Measurements from ENCODE around the gene TRERF1.

DNA sequence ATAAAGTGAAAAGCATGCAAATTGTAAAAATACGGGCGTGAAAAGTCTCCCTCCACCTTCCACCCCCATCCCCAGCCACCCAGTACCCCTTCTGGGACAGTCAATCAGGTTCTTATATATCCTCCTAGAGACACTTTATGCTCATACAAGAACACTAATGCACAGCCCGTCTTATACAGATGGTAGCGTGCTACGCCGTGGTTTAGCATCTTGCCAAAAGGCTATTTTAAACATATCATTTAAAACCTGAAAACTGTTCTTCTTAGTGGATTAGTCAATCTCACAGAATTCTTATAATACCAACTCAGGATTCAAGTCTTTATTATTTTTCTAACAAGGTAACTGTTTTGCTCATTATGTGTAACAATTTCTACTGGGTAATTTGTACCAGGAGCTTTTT lies 176.8 kb downstream of the TRERF1 start:
- TF ChIP-seq EZH2 (IDR thresholded peaks at IDR 0.05; ENCODE audit: borderline replicate concordance, low read length): no peak
- TF ChIP-seq, protein P1, sequence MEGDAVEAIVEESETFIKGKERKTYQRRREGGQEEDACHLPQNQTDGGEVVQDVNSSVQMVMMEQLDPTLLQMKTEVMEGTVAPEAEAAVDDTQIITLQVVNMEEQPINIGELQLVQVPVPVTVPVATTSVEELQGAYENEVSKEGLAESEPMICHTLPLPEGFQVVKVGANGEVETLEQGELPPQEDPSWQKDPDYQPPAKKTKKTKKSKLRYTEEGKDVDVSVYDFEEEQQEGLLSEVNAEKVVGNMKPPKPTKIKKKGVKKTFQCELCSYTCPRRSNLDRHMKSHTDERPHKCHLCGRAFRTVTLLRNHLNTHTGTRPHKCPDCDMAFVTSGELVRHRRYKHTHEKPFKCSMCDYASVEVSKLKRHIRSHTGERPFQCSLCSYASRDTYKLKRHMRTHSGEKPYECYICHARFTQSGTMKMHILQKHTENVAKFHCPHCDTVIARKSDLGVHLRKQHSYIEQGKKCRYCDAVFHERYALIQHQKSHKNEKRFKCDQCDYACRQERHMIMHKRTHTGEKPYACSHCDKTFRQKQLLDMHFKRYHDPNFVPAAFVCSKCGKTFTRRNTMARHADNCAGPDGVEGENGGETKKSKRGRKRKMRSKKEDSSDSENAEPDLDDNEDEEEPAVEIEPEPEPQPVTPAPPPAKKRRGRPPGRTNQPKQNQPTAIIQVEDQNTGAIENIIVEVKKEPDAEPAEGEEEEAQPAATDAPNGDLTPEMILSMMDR (IDR thresholded peaks at IDR 0.05; ENCODE audit: low read length): no peak

Data from OCI-LY1 (cell line).